Endothelial cell of umbilical vein (primary cell): ENCODE data around the gene DNAJC9. TPM values are rescaled to one million over a fixed set of nuclear protein-coding genes. Genes with fewer than 3 reads are reported as not detected.

Experiments used
- BruUV-seq: library from RNA; stranded (reverse); fragments of 400-500 nt; replicated peaks from 2 replicates; lab custom pipeline; 2021; lab: Mats Ljungman, UMichigan
- CTCF ChIA-PET: fragments of 300-600, 350-600 bp; sonication (Branson Sonifier 250); formaldehyde crosslinking; loops from one replicate; lab custom pipeline; 2021; ENCODE audit warnings: antibody characterized with exemption, inconsistent platforms; lab: Charles Lee
- POLR2A ChIA-PET: fragments of 300-600, 350-600 bp; sonication (Branson Sonifier 250); formaldehyde crosslinking; loops from one replicate; lab custom pipeline; 2021; ENCODE audit warnings: antibody characterized with exemption, inconsistent platforms; lab: Charles Lee
- DNase-seq: peaks from one replicate; pipeline ENCODE4 v3.0.0-alpha.2; 2011; ENCODE audit warnings: low read depth, low spot score
- FAIRE-seq: peaks from 2 replicates; lab custom pipeline; 2011; peaks lifted over from hg19 to GRCh38; lab: Jason Lieb, UNC
- H2AFZ ChIP-seq: 2 replicates; pipeline ENCODE4 v1.6.0; 2012; ENCODE audit warnings: low read depth, low read length, control low read depth, inconsistent platforms
- H3K27ac ChIP-seq: 2 replicates; pipeline ENCODE4 v1.5.1; 2011; ENCODE audit warnings: low read depth, mild to moderate bottlenecking, control low read depth, low read length, moderate library complexity; ENCODE audit not compliant: insufficient read depth
- H3K27me3 ChIP-seq, 2 experiments: 2 replicates each; pipeline versions ENCODE4 v1.6.0 to v1.6.1; 2011; ENCODE audit warnings: low read length in 2 of 2, mixed read lengths in 1 of 2; ENCODE audit not compliant: control insufficient read depth in 2 of 2, insufficient read depth in 2 of 2
- H3K36me3 ChIP-seq, 2 experiments: 2 replicates in 1 of 2; 3 replicates in 1 of 2; pipeline ENCODE4 v1.5.1; 2011; ENCODE audit warnings: low read length in 2 of 2, mild to moderate bottlenecking in 1 of 2, moderate library complexity in 1 of 2; ENCODE audit not compliant: control insufficient read depth in 2 of 2, insufficient read depth in 2 of 2; ENCODE audit errors: extremely low read depth in 1 of 2
- H3K4me1 ChIP-seq: 3 replicates; pipeline ENCODE4 v1.5.1; 2011; ENCODE audit warnings: mild to moderate bottlenecking, low read length; ENCODE audit not compliant: control insufficient read depth, insufficient read depth; ENCODE audit errors: extremely low read depth
- H3K4me2 ChIP-seq: 2 replicates; pipeline ENCODE4 v1.6.1; 2011; ENCODE audit warnings: low read length, control low read depth, mixed read lengths; ENCODE audit not compliant: insufficient read depth
- H3K4me3 ChIP-seq, 3 experiments: fragments of 200-600 bp in 1 of 3; sonication (generic), shearing (Covaris generic) in 1 of 3; replicated peaks in 1 of 3; 2 replicates each; pipeline ENCODE4 v1.5.1; 2011 to 2016; ENCODE audit warnings: control low read depth in 3 of 3, low read length in 3 of 3, mild to moderate bottlenecking in 2 of 3, inconsistent platforms in 1 of 3, low read depth in 1 of 3, moderate library complexity in 1 of 3; ENCODE audit not compliant: insufficient read depth in 1 of 3
- H3K79me2 ChIP-seq: 2 replicates; pipeline ENCODE4 v1.6.0; 2012; ENCODE audit warnings: low read length, inconsistent platforms; ENCODE audit not compliant: control insufficient read depth, insufficient read depth
- H3K9ac ChIP-seq: replicated peaks from 2 replicates; pipeline ENCODE3; 2011; ENCODE audit warnings: low read length, control low read depth; ENCODE audit not compliant: insufficient read depth; ENCODE audit errors: extremely low read depth
- H3K9me1 ChIP-seq: replicated peaks from 3 replicates; pipeline ENCODE4 v1.6.0; 2011; ENCODE audit warnings: mild to moderate bottlenecking, low read length; ENCODE audit not compliant: control insufficient read depth, insufficient read depth; ENCODE audit errors: extremely low read depth
- H3K9me3 ChIP-seq: replicated peaks from 2 replicates; pipeline ENCODE4 v1.5.1; 2012; ENCODE audit warnings: low read length, inconsistent platforms; ENCODE audit not compliant: control insufficient read depth, insufficient read depth
- H4K20me1 ChIP-seq: replicated peaks from 2 replicates; pipeline ENCODE3; 2011; ENCODE audit warnings: mild to moderate bottlenecking, low read length; ENCODE audit not compliant: control insufficient read depth, insufficient read depth; ENCODE audit errors: extremely low read depth
- FOS ChIP-seq: IDR thresholded peaks from 2 replicates; pipeline ENCODE4 v1.6.1; 2011; ENCODE audit warnings: mild to moderate bottlenecking, low read length, moderate library complexity, borderline replicate concordance; ENCODE audit not compliant: insufficient read depth
- MYC ChIP-seq: IDR thresholded peaks from one replicate; pipeline ENCODE4 v1.6.1; 2011; ENCODE audit warnings: mild to moderate bottlenecking, low read depth, low read length
- dilution Hi-C: fragments of 300-500 bp; cut with MboI; formaldehyde crosslinking; loops from one replicate; pipeline ENCODE4 v1.15.0; 2019; ENCODE audit warnings: low sequenced_read_pairs; ENCODE audit not compliant: extremely low pct_ligation_motif_present
- intact Hi-C: fragments of 100-400 bp; cut with micrococcal nuclease; formaldehyde crosslinking; loops from one replicate; pipeline ENCODE4 v1.10.0; 2022
- polyA plus RNA-seq, 4 experiments: library from polyadenylated mRNA; depleted of rRNA in 3 of 4; stranded (reverse) in 3 of 4; unstranded in 1 of 4; fragments of >200 nt; gene quantifications; 2 replicates each; pipeline versions ENCODE4 v1.2.1 to v1.2.3, GENCODE V29; 2011 to 2012; ENCODE audit warnings: missing spikeins in 1 of 4
- total RNA-seq: library from RNA; stranded (reverse); gene quantifications from 2 replicates; pipeline ENCODE4 v1.2.3, GENCODE V29; 2021
- TF ChIP-seq, protein P1 (sequence below), 2 donors: IDR thresholded peaks; 1 replicate in 1 of 2; 2 replicates in 1 of 2; pipeline ENCODE4 v1.5.1; 2011; ENCODE audit warnings: low read length in 2 of 2, mild to moderate bottlenecking in 2 of 2, moderate library complexity in 2 of 2, control low read depth in 1 of 2, inconsistent platforms in 1 of 2, low read depth in 1 of 2; ENCODE audit not compliant: insufficient read depth in 1 of 2; ENCODE audit errors: extremely low read depth in 1 of 2
- TF ChIP-seq, protein P2 (sequence below): IDR thresholded peaks from 2 replicates; pipeline ENCODE4 v1.6.1; 2011; ENCODE audit not compliant: insufficient read depth, insufficient read length

The DNAJC9 gene
- total and polyA plus RNA-seq, 2 donors (not counting 3 experiments of a cell fraction or from before 2014, with no cell fraction given), result 29.1 to 47.1 TPM

DNA sequence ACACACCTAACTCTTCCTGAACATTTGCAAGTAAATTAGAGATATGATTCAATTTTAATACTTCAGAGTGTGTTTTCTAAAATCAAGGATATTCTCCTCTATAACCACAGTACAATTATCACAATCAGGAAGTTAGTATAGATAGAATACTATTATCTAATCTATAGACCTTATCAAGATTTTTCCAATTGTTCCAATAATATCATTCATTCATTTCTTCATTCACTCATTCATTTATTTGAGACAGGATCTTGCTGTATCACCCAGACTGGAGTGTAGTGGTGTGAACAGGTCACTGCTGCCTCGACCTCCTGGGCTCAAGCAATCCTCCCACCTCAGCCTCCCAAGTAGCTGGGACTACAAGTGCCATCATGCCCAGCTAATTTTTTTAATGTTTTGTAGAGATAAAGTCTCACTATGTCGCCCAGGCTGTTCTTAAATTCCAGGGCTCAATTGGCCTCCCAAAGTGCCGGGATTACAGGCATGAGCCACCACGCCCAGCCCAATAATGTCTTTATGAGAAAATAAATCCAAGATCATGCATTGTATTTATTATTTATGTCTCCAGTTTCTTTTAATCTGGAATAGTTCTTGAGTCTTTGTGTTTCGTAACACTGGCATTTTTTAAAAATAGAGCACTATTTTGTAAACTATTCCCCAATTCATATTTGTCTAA lies 16.0 kb upstream of the DNAJC9 start:
- ChIA-PET CTCF (interaction anchor here (0.8 to 2.2 kb wide), 17 partner anchors 10 to 385 kb away, joined by 3 to 29 read pairs (median 5); partner anchors contain the start of genes CFAP70, DNAJC9, MRPS16 and PPP3CB), POLR2A (no interaction called here)
- H3K9me3 ChIP-seq, result no peaks in the 10 kb centered on the region
- H3K36me3 ChIP-seq, result no peaks in the 10 kb centered on the region
- BruUV-seq, result no TSS peak
- intact Hi-C loops (no loop called here), dilution Hi-C loops (no loop called here)
- peaks cover 4 to 9% of the 10 kb centered on the region in 2 experiments for H3K27me3 ChIP-seq
- no peak overlapping the region for H3K9ac ChIP-seq
- H3K79me2 ChIP-seq, result no peaks in the 10 kb centered on the region
- no peak overlapping the region for H2AFZ ChIP-seq
- H3K4me1 ChIP-seq, result peaks cover 7% of the 10 kb centered on the region
- FAIRE-seq (no peak), DNase-seq (no peak)
- no peak overlapping the region for H3K27ac ChIP-seq
- no peaks in the 10 kb centered on the region for H3K9me1 ChIP-seq
- no peak overlapping the region for H3K4me2 ChIP-seq
- H4K20me1 ChIP-seq, result no peaks in the 10 kb centered on the region
- TF ChIP-seq MYC (no peak), FOS (no peak)
- TF ChIP-seq, protein P1, sequence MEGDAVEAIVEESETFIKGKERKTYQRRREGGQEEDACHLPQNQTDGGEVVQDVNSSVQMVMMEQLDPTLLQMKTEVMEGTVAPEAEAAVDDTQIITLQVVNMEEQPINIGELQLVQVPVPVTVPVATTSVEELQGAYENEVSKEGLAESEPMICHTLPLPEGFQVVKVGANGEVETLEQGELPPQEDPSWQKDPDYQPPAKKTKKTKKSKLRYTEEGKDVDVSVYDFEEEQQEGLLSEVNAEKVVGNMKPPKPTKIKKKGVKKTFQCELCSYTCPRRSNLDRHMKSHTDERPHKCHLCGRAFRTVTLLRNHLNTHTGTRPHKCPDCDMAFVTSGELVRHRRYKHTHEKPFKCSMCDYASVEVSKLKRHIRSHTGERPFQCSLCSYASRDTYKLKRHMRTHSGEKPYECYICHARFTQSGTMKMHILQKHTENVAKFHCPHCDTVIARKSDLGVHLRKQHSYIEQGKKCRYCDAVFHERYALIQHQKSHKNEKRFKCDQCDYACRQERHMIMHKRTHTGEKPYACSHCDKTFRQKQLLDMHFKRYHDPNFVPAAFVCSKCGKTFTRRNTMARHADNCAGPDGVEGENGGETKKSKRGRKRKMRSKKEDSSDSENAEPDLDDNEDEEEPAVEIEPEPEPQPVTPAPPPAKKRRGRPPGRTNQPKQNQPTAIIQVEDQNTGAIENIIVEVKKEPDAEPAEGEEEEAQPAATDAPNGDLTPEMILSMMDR (IDR thresholded peaks at IDR 0.05; ENCODE audit: extremely low read depth in 1 of 2, insufficient read depth in 1 of 2, low read depth in 1 of 2, low read length in 2 of 2), result no peak
- TF ChIP-seq, protein P2, sequence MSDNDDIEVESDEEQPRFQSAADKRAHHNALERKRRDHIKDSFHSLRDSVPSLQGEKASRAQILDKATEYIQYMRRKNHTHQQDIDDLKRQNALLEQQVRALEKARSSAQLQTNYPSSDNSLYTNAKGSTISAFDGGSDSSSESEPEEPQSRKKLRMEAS, result no peak
- no peak overlapping the region for H3K4me3 ChIP-seq
